ENCODE results near the gene CD2BP2. TPM values are rescaled to one million over a fixed set of nuclear protein-coding genes. Genes with fewer than 3 reads are reported as not detected.

The CD2BP2 gene
- total and polyA plus RNA-seq, 2 of the 13 experiments (the other 11 are each of a cell fraction or from before 2014, with no cell fraction given) = 24.9 to 54.6 TPM

- peak; percentile 91; the same call in 1 of the 2 replicates for TF ChIP-seq ZNF543 (CRISPR knock-in tag; IDR thresholded peaks at IDR 0.05)
- TF ChIP-seq CERS6 (CRISPR knock-in tag; IDR thresholded peaks at IDR 0.05) = no peak
- peak; percentile 78 for TF ChIP-seq SP2 (CRISPR knock-in tag; IDR thresholded peaks at IDR 0.05)
- no peak for TF ChIP-seq ZNF678 (CRISPR knock-in tag; IDR thresholded peaks at IDR 0.05)
- TF ChIP-seq ZNF775 (CRISPR knock-in tag; IDR thresholded peaks at IDR 0.05; ENCODE audit: borderline replicate concordance) = no peak
- no peak for TF ChIP-seq TBX3 (IDR thresholded peaks at IDR 0.05; ENCODE audit: borderline replicate concordance)
- TF ChIP-seq ZNF17 (CRISPR knock-in tag; IDR thresholded peaks at IDR 0.05) = no peak
- TF ChIP-seq MEIS2 (CRISPR knock-in tag; IDR thresholded peaks at IDR 0.05) = no peak; the same call in 1 of the 2 replicates
- TF ChIP-seq ZNF558 (CRISPR knock-in tag; IDR thresholded peaks at IDR 0.05; ENCODE audit: borderline replicate concordance) = peak; percentile 88
- no peak for TF ChIP-seq ISX (CRISPR knock-in tag; conservative IDR thresholded peaks at IDR 0.05)
- no peak; the same call in 1 of the 2 replicates for TF ChIP-seq BORCS8-MEF2B (CRISPR knock-in tag; IDR thresholded peaks at IDR 0.05)
- TF ChIP-seq RORA (CRISPR knock-in tag; IDR thresholded peaks at IDR 0.05) = no peak
- peak; percentile 97 for TF ChIP-seq ZNF639 (CRISPR knock-in tag; conservative IDR thresholded peaks at IDR 0.05)
- no peak for TF ChIP-seq TIGD3 (CRISPR knock-in tag; IDR thresholded peaks at IDR 0.05; ENCODE audit: borderline replicate concordance)
- no peak for TF ChIP-seq HMGA1 (CRISPR knock-in tag; conservative IDR thresholded peaks at IDR 0.05)
- peak; percentile 75; the same call in 1 of the 2 replicates for TF ChIP-seq HES4 (CRISPR knock-in tag; IDR thresholded peaks at IDR 0.05; ENCODE audit: borderline replicate concordance)
- no peak for TF ChIP-seq NKX3-1 (CRISPR knock-in tag; IDR thresholded peaks at IDR 0.05)
- 0 out of 2 replicates have a peak, but pooled peaks have one; percentile 54 for TF ChIP-seq NR1H2 (CRISPR knock-in tag; IDR thresholded peaks at IDR 0.05; ENCODE audit: borderline replicate concordance, low read depth)
- no peak for TF ChIP-seq EZH2 (conservative IDR thresholded peaks at IDR 0.05; ENCODE audit: low read depth, low read length)
- peak; percentile 83 for TF ChIP-seq ZNF777 (CRISPR knock-in tag; IDR thresholded peaks at IDR 0.05)
- TF ChIP-seq SIN3B (IDR thresholded peaks at IDR 0.05; ENCODE audit: low read length) = no peak; the same call in 1 of the 2 replicates
- TF ChIP-seq ZMYM4 (CRISPR knock-in tag; IDR thresholded peaks at IDR 0.05) = peak; percentile 49; the same call in 1 of the 2 replicates
- peak; percentile 61 for TF ChIP-seq SOX5 (CRISPR knock-in tag; IDR thresholded peaks at IDR 0.05; ENCODE audit: borderline replicate concordance)
- no peak for TF ChIP-seq AKAP8 (CRISPR knock-in tag; IDR thresholded peaks at IDR 0.05)
- TF ChIP-seq PAX8 (CRISPR knock-in tag; IDR thresholded peaks at IDR 0.05; ENCODE audit: borderline replicate concordance) = peak; percentile 90
- TF ChIP-seq ZNF749 (CRISPR knock-in tag; IDR thresholded peaks at IDR 0.05; ENCODE audit: borderline replicate concordance) = no peak
- TF ChIP-seq ZNF414 (CRISPR knock-in tag; IDR thresholded peaks at IDR 0.05) = peak; percentile 94
Observed at GRCh38 chr16:30395155-30395991, 40.3 kb upstream of the CD2BP2 start, which contains the start of gene ZNF48 (continued).
